ENCODE results near the gene AOPEP.

The AOPEP gene

GRCh38 chr9:95025213-95026147, 299.0 kb downstream of the AOPEP start:
- no peak for DNase-seq

- DNase-seq = no peak
Observed at GRCh38 chr9:95026148-95026524, 299.6 kb downstream of the AOPEP start.

- DNase-seq = no peak
Observed at GRCh38 chr9:95027914-95028852, 301.7 kb downstream of the AOPEP start.

GRCh38 chr9:95028853-95029219, 302.3 kb downstream of the AOPEP start:
- no peak for DNase-seq

GRCh38 chr9:95029288-95029687, 302.8 kb downstream of the AOPEP start:
- no peak for DNase-seq

- no peak for DNase-seq
Observed at GRCh38 chr9:95029720-95030119, 303.2 kb downstream of the AOPEP start.

- no peak for DNase-seq
Observed at GRCh38 chr9:95030344-95030743, 303.8 kb downstream of the AOPEP start.

- no peak for DNase-seq
Observed at GRCh38 chr9:95030920-95031642, 304.6 kb downstream of the AOPEP start.

GRCh38 chr9:95031711-95032461, 305.4 kb downstream of the AOPEP start:
- DNase-seq = no peak

GRCh38 chr9:95032580-95033341, 306.3 kb downstream of the AOPEP start:
- DNase-seq = no peak

- no peak for DNase-seq
Observed at GRCh38 chr9:95035846-95036245, 309.3 kb downstream of the AOPEP start.

- DNase-seq = no peak
Observed at GRCh38 chr9:95036676-95037075, 310.2 kb downstream of the AOPEP start.

- no peak for DNase-seq
Observed at GRCh38 chr9:95037789-95038521, 311.5 kb downstream of the AOPEP start.

- no peak for DNase-seq
Observed at GRCh38 chr9:95038666-95039065, 312.2 kb downstream of the AOPEP start.

GRCh38 chr9:95040106-95040505, 313.6 kb downstream of the AOPEP start:
- DNase-seq = no peak

- no peak for DNase-seq
Observed at GRCh38 chr9:95043826-95044225, 317.3 kb downstream of the AOPEP start.

GRCh38 chr9:95044731-95045508, 318.4 kb downstream of the AOPEP start:
- no peak for DNase-seq

GRCh38 chr9:95045751-95046150, 319.3 kb downstream of the AOPEP start:
- DNase-seq = no peak

- DNase-seq = no peak
Observed at GRCh38 chr9:95047452-95048224, 321.1 kb downstream of the AOPEP start.

Data from hematopoietic multipotent progenitor cell treated with erythropoietin and hydrocortisone succinate and interleukin-3 and kit ligand, for 8 days (in vitro differentiated cells).